HUES6 (cell line): ENCODE measurements around the gene MMP23B.

Experiments
- H3K27ac ChIP-seq: 2 replicates; pipeline ENCODE4 v1.7.0; 2013; ENCODE audit warnings: low read depth, mild to moderate bottlenecking, low read length, inconsistent platforms
- H3K27me3 ChIP-seq: 2 replicates; pipeline ENCODE4 v1.6.1; 2013; ENCODE audit warnings: low read length; ENCODE audit not compliant: control insufficient read depth, insufficient read depth
- H3K36me3 ChIP-seq: 2 replicates; pipeline ENCODE4 v1.6.1; 2013; ENCODE audit warnings: low read length; ENCODE audit not compliant: control insufficient read depth, insufficient read depth
- H3K4me1 ChIP-seq: 2 replicates; pipeline ENCODE4 v1.6.1; 2013; ENCODE audit warnings: low read length; ENCODE audit not compliant: control insufficient read depth, insufficient read depth
- H3K4me3 ChIP-seq: 2 replicates; pipeline ENCODE4 v1.5.1; 2013; ENCODE audit warnings: low read depth, low read length
- H3K9ac ChIP-seq: one replicate; pipeline ENCODE4 v1.6.1; 2013; ENCODE audit warnings: mild to moderate bottlenecking, low read length
- H3K9me3 ChIP-seq: 2 replicates; pipeline ENCODE4 v1.6.1; 2013; ENCODE audit warnings: low read depth, low read length; ENCODE audit not compliant: control insufficient read depth, insufficient read depth

The MMP23B gene

DNA sequence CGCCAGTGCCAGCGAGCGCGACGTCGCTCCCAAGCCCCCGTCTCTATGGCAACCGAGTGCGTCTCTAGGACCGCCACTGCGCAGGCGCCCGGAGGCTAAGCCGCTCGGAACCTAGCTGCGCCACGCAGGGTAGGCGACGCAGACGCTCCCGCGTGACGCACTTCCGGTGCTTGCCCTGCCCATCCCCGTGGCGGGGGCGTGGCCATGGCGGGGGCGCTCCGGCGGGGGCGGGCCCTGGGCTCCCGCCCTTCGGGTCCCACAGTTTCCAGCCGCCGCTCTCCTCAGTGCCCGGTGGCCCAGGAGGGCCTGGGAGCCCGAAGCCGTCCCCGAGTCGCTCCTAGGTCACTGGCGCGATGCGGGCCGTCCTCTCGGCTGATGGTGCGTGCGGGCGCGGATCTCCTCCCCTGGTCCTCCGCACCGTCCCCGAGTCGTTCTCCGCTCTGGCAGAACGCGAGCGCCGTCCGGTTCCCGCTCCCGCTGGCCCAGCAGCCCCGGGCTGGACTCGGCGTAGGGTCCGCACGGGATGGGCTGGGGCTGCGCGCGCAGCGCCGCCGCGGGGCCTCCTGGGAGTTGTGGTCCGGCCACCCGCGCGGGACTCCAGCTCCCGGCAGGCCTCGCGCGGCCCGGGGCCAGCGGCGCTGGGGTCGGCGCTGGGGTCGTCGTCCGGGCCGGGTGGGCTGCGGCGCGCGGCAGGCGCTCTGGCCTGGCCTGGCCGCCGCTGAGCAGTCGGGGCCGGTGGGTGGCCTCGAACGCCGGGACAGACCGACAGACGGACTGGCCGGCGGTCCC is 16.5 kb upstream of the MMP23B start, which contains the start of gene MIB2:
Gene MIB2, plus strand, starts transcription at position 245 of the 789 bp plus-strand sequence. CDS start 7,953 bp downstream, outside the sequence.
- Histone ChIP-seq H3K4me3 (peak within 1 kb of the TSS; percentile 99), H3K27ac (peak within 1 kb of the TSS; percentile 99), H3K4me1 (peaks cover 13% of the 10 kb centered on the region; the same call in 1 of the 2 replicates), H3K9ac (peak within 1 kb of the TSS; percentile 99), H3K9me3 (no peaks in the 10 kb centered on the region), H3K27me3 (no peaks in the 10 kb centered on the region), H3K36me3 (peaks cover 6% of the 10 kb centered on the region)

DNA sequence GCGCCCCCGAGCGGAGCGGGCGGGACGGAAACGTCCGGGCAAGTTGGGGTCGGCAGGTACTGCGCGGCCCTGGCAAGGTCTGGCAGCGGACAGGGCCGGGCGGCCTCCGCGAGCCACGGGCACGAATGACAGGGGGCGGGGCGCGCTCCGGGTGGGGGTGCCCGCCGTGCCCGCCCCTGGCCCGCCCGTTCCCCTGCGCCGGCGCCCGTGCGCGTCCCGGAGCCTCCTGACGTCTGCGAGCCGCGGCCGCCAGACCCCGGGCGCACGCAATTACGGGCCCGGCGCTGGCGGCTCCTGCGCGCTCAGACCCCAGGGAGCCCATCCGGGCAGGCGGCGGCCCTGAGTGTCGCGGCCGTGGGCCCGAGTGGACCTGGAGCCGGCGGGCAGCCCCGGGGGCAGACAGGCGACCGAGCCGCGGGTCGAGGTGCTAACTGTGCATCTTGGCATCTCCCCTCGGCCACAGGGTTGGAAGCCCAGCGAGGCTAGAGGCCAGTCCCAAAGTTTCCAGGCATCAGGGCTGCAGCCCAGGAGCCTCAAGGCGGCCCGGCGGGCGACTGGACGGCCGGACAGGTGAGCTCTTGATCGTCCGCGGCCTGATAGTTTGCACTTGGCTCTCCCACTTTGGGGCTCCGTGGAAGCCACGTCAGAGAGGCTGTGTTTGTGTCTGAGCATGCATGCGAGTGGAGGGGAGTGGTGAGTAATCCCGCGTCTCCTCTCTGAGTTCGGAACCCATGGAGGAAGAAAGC is 15.8 kb upstream of the MMP23B start:
- Histone ChIP-seq H3K27me3 (no peaks in the 10 kb centered on the region), H3K27ac (no peak overlapping the region), H3K4me1 (peaks cover 13% of the 10 kb centered on the region; the same call in 1 of the 2 replicates)

DNA sequence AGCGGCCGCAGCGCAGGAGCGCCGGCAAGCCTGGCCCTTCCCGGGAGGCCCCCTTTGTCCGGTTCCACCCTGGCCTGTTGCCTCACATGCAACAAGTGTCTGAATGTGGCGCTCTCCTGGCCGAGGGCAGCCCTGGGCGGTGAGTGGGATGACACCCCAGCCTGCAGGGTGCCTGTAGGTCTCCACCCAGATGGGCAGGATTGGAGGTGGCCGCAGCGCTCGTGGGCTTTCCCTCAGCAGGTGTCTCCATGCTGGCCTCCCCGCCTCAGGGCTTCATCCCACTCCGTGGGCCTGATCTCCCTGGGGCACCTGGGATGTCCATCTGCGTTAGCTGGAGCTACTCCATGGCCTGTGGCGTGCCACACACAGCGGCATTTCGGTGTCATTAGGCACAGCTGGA is 15.1 kb upstream of the MMP23B start:
- peak overlapping the region; percentile 7 for H3K9ac ChIP-seq
- peak overlapping the region; percentile 99 for H3K4me3 ChIP-seq
- H3K9me3 ChIP-seq, result no peaks in the 10 kb centered on the region
- H3K27me3 ChIP-seq, result no peaks in the 10 kb centered on the region
- H3K36me3 ChIP-seq, result peaks cover 6% of the 10 kb centered on the region
- H3K4me1 ChIP-seq, result peaks cover 13% of the 10 kb centered on the region; the same call in 1 of the 2 replicates
- H3K27ac ChIP-seq, result no peak overlapping the region

More for the DNA sequence above, 15.8 kb upstream of the MMP23B start:
- Histone ChIP-seq H3K36me3 (peaks cover 6% of the 10 kb centered on the region), H3K9ac (peak overlapping the region; percentile 99), H3K9me3 (no peaks in the 10 kb centered on the region), H3K4me3 (peak overlapping the region; percentile 99)

DNA sequence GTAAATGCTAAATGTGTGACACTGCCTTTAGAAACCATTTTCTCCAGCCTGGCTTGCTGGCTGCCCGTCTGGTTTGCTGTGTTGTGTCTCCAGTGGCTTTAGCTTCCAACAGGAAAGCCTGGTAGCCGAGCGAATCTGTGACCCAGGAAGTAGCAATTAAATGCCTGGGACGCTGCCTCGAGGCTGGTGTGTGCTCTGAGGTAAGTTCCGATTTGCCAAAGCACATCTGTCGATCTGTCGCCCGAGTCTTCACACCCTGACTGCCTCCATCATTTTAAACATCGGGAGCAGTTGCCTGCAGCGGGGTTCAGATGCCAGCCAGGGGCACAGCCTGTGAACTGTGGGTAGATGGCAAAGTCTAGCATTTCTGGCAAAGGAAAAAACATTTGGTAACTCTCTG is 14.5 kb upstream of the MMP23B start:
- H3K9ac ChIP-seq, result no peak overlapping the region
- H3K4me1 ChIP-seq, result peaks cover 13% of the 10 kb centered on the region; the same call in 1 of the 2 replicates
- H3K4me3 ChIP-seq, result no peak overlapping the region
- H3K9me3 ChIP-seq, result no peaks in the 10 kb centered on the region
- no peaks in the 10 kb centered on the region for H3K27me3 ChIP-seq
- H3K36me3 ChIP-seq, result peaks cover 6% of the 10 kb centered on the region
- H3K27ac ChIP-seq, result no peak overlapping the region

DNA sequence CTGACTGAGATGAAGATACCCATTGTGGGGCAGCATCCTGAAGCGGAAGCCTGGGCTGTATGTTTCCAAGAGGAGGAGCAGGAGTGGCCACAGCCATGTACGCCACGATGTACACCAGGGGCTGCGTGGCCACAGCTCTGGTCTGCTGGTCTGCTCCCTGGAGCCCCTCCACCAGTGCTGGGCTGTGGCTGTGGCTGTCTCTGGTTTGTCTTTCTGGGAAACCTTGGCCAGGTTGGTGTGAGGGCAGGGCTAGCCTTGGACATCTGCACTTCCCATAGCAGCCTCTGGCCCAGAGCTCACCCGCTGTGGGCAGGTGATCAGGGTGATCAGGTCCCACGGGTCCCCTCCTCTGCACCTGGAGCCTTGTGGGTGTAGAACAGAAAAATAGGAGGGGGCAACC is 14.0 kb upstream of the MMP23B start:
- H3K27me3 ChIP-seq, result no peaks in the 10 kb centered on the region
- H3K9me3 ChIP-seq, result no peaks in the 10 kb centered on the region
- H3K9ac ChIP-seq, result no peak overlapping the region
- H3K27ac ChIP-seq, result no peak overlapping the region
- peaks cover 6% of the 10 kb centered on the region for H3K36me3 ChIP-seq
- H3K4me1 ChIP-seq, result peaks cover 13% of the 10 kb centered on the region; the same call in 1 of the 2 replicates
- no peak overlapping the region for H3K4me3 ChIP-seq

DNA sequence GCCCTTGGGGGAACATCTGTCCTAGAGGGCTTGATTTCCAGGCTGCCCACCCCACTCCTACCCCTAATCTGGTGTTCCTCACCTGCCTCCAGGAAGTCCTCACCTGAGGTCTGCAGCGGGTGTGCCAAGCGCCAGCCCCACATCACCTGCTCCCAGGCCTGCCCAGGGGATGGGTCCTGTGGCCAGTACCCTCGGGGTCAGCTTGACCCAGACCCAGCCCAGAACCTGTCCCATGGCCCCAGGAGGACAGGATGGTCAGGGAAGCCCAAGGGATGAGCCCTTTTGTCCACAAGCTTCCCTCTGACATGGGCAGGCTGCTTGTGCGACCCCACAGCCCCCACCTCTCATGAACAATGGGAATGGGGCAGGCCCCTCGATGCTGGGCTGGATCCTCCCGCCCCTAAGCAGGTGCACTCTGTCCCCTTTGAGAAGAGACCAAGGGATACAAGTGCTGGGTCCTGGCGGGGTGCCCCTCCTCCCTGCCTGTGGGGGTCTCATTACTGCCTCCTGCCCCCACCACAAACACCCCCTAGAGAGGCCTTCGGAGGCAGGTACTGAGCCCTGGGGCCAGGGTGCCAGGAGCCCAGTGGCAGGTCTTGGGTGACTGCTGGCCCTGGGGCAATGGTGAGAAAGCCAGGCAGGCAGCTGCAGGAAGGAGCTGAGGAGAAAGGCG is 13.4 kb upstream of the MMP23B start:
- H3K4me3 ChIP-seq, result no peak overlapping the region
- no peak overlapping the region for H3K27ac ChIP-seq
- no peaks in the 10 kb centered on the region for H3K9me3 ChIP-seq
- H3K4me1 ChIP-seq, result peaks cover 13% of the 10 kb centered on the region; the same call in 1 of the 2 replicates
- no peaks in the 10 kb centered on the region for H3K27me3 ChIP-seq
- peaks cover 6% of the 10 kb centered on the region for H3K36me3 ChIP-seq
- no peak overlapping the region for H3K9ac ChIP-seq

DNA sequence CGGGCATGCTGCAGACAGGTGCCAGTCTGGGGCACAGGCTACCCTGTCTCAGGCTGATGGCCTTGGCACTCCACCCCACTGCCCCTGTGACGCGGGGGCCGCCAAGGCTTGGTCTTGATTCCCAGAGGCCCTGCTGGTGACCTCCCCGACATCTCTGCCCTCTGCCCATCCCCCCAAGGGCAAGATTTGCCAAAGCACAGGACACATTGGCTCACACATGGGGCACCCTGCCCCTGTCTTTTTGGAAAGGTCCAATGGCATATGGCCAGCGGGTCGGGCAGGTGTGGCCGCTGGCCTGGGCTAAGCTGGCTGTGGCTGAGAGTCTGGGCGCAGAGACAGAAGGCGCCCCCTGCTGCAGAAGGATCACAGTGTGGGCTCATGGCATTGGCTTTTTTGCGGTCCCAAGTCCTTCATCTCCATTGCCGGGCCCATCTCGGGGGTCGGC is 12.0 kb upstream of the MMP23B start:
- no peak overlapping the region for H3K27ac ChIP-seq
- H3K27me3 ChIP-seq, result no peaks in the 10 kb centered on the region
- H3K4me1 ChIP-seq, result peaks cover 6% of the 10 kb centered on the region; the same call in 1 of the 2 replicates
- no peaks in the 10 kb centered on the region for H3K9me3 ChIP-seq
- peaks cover 6% of the 10 kb centered on the region for H3K36me3 ChIP-seq
- H3K4me3 ChIP-seq, result no peak overlapping the region
- no peak overlapping the region for H3K9ac ChIP-seq

DNA sequence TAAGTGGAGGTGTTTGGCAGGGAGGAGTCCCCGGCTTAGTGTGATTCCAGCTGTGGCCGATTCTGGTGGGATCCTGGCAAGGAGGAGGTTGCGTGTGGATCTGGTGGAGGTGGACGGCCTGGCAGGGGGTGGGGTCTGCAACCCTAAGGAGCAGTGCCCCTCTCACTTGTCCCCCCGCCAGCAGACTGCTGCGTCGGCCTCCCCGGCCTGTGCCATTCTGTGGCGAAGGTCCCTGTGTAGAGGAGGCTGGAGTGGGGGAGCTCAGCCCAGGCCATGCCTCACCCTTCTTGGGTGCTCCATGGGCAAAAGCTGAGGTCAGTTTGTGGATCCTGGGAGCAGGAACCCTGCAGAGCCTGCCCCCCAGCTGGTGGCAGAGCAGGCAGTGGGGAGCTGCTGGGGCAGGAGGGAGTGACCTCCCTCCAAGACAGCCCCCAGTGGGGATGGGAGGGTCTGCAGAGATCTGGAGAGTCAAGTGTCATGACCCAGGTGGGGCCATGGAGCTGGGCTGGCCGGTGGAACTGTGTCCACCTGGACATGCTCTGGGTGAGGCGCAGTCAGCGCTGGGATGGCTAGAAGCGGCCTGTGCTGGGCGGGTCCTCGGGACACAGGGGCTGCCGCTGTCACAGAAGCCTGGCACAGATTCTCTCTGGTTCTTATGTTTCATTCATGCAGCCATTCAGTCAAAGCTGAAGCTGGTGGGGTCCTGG is 11.4 kb upstream of the MMP23B start:
- H3K9me3 ChIP-seq, result no peaks in the 10 kb centered on the region
- no peak overlapping the region for H3K27ac ChIP-seq
- peaks cover 6% of the 10 kb centered on the region for H3K36me3 ChIP-seq
- no peaks in the 10 kb centered on the region for H3K27me3 ChIP-seq
- no peak overlapping the region for H3K4me3 ChIP-seq
- H3K4me1 ChIP-seq, result peaks cover 6% of the 10 kb centered on the region; the same call in 1 of the 2 replicates
- H3K9ac ChIP-seq, result no peak overlapping the region

DNA sequence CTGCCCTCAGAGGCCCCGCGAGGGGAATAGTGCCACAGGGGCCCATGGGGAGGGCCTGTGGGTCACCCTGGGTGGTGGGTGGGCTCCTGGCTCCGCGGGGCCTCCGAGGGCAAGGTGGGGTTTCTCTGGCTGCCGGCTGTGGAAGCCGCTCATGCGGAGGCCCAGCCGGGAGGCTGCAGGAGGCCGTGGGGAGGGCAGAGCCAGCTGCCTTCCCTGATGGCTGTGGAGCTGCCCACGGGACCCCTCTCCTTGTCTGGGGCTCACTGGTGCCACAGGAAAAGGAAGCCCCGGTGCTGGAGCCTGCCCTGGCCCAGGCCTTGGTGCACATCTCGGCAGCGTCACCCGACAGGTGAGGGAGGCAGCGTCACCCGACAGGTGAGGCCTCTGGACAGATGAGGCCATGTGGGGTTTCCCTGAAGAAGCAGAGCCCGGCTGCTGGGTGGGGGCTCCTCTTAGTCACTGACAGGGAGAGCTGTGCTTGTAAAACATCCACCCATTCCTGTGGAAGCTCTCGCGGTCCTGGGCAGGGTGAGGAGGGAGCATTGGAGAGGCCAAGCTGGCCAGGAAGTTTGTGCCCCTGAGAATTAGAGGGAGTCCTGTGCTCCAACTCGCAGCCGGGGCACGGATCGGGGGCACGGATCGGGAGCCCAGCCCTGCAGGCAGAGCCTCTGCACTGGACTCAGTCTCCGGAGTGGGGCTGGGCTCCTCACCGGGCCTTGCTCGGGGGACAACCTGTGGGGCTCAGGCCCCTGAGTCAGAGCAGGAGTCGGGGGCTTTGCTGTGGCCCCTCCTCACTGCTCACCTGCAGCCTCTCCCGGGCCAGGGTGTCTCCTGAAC is 10.6 kb upstream of the MMP23B start:
- H3K4me3 ChIP-seq, result no peak overlapping the region
- H3K27me3 ChIP-seq, result no peaks in the 10 kb centered on the region
- no peak overlapping the region for H3K9ac ChIP-seq
- H3K4me1 ChIP-seq, result peaks cover 6% of the 10 kb centered on the region; the same call in 1 of the 2 replicates
- peaks cover 6% of the 10 kb centered on the region for H3K36me3 ChIP-seq
- no peak overlapping the region for H3K27ac ChIP-seq
- H3K9me3 ChIP-seq, result no peaks in the 10 kb centered on the region
